ENCODE measurements around the gene GRM4. TPM values are rescaled to one million over a fixed set of nuclear protein-coding genes. Genes with fewer than 3 reads are reported as not detected.

GRM4 gene
- total and polyA plus RNA-seq, 8 donors, result 0.30 to 0.70 (median 0.43) TPM; not detected in 2

GRCh38 chr6:34177181-34177591 is 31.3 kb upstream of the GRM4 start:
- Histone ChIP-seq H3K27ac (no peak overlapping the region), H3K27me3 (peaks cover 0 to 11% of the 10 kb centered on the region in 2 donors), H3K9me3 (no peaks in the 10 kb centered on the region), H3K36me3 (no peaks in the 10 kb centered on the region), H3K4me3 (no peak overlapping the region), H3K4me1 (peaks cover 0 to under 1% of the 10 kb centered on the region in 2 donors)
- intact Hi-C loops (cut with DNase I), result no loop called here
- DNase-seq (no peak), ATAC-seq (no peak)
- TF ChIP-seq CTCF (IDR thresholded peaks at IDR 0.05), result no peak

GRCh38 chr6:34176261-34177031 is 30.6 kb upstream of the GRM4 start:
- no peaks in the 10 kb centered on the region for H3K4me1 ChIP-seq
- intact Hi-C loops (cut with DNase I), result no loop called here
- no peak for TF ChIP-seq CTCF (IDR thresholded peaks at IDR 0.05)
- H3K4me3 ChIP-seq, result no peak overlapping the region
- no peak overlapping the region for H3K27ac ChIP-seq
- H3K36me3 ChIP-seq, result no peaks in the 10 kb centered on the region
- no peaks in the 10 kb centered on the region for H3K9me3 ChIP-seq
- H3K27me3 ChIP-seq, result peaks cover 0 to 11% of the 10 kb centered on the region in 2 donors
- ATAC-seq (no peak), DNase-seq (no peak)

GRCh38 chr6:34174846-34175399 is 29.0 kb upstream of the GRM4 start:
- Histone ChIP-seq H3K4me1 (no peaks in the 10 kb centered on the region), H3K4me3 (no peak overlapping the region), H3K27ac (no peak overlapping the region), H3K36me3 (no peaks in the 10 kb centered on the region), H3K27me3 (peaks cover 0 to 11% of the 10 kb centered on the region in 2 donors), H3K9me3 (no peaks in the 10 kb centered on the region)
- no peak for DNase-seq
- no peak for ATAC-seq
- no peak for TF ChIP-seq CTCF (IDR thresholded peaks at IDR 0.05)
- intact Hi-C loops (cut with DNase I), result no loop called here

- Histone ChIP-seq H3K36me3 (no peaks in the 10 kb centered on the region), H3K27me3 (no peaks in the 10 kb centered on the region), H3K4me3 (no peak overlapping the region), H3K9me3 (no peaks in the 10 kb centered on the region), H3K4me1 (no peaks in the 10 kb centered on the region), H3K27ac (no peak overlapping the region)
- intact Hi-C loops (cut with DNase I), result no loop called here
- ATAC-seq, result no peak
- no peak for DNase-seq
- TF ChIP-seq CTCF (IDR thresholded peaks at IDR 0.05), result no peak
Observed at GRCh38 chr6:34172961-34173775, 27.3 kb upstream of the GRM4 start.

GRCh38 chr6:34170346-34170745 is 24.5 kb upstream of the GRM4 start:
- DNase-seq (peak in 1 of 4 donors; percentile 52), ATAC-seq (no peak)
- no peak for TF ChIP-seq CTCF (IDR thresholded peaks at IDR 0.05)
- no peak overlapping the region for H3K4me3 ChIP-seq
- H3K27ac ChIP-seq, result no peak overlapping the region
- intact Hi-C loops (cut with DNase I), result no loop called here
- no peaks in the 10 kb centered on the region for H3K4me1 ChIP-seq
- H3K9me3 ChIP-seq, result no peaks in the 10 kb centered on the region
- no peaks in the 10 kb centered on the region for H3K27me3 ChIP-seq
- H3K36me3 ChIP-seq, result no peaks in the 10 kb centered on the region
